ENCODE measurements around the gene SPNS3. TPM values are rescaled to one million over a fixed set of nuclear protein-coding genes. Genes with fewer than 3 reads are reported as not detected.

The SPNS3 gene
- total and polyA plus RNA-seq, 9 of the 15 experiments (the other 6 are each of a cell fraction or from before 2014, with no cell fraction given): not detected

DNA sequence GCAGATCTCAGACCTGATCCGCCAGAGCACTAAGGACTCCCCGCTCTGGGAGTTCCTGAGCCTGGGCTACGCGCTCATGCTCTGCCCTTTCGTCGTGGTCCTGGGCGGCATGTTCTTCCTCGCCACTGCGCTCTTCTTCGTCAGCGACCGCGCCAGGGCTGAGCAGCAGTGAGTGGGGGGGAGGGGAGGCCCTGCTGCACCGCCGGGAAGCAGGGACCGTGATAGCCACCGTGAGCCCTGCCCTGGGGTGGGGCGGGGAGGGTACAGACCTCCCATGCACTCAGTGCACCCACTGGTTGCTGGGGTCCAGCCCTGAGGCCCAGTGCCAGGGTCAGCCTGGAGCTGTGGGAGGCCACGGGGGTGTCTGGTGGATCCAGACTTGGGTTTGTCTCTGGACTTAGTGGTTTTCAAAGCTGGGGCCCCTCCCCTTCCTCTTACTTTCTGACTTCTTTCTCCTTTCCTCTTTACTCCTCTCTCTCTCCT, 102.6 kb downstream of the SPNS3 start (continued):
- TF ChIP-seq, protein P1, sequence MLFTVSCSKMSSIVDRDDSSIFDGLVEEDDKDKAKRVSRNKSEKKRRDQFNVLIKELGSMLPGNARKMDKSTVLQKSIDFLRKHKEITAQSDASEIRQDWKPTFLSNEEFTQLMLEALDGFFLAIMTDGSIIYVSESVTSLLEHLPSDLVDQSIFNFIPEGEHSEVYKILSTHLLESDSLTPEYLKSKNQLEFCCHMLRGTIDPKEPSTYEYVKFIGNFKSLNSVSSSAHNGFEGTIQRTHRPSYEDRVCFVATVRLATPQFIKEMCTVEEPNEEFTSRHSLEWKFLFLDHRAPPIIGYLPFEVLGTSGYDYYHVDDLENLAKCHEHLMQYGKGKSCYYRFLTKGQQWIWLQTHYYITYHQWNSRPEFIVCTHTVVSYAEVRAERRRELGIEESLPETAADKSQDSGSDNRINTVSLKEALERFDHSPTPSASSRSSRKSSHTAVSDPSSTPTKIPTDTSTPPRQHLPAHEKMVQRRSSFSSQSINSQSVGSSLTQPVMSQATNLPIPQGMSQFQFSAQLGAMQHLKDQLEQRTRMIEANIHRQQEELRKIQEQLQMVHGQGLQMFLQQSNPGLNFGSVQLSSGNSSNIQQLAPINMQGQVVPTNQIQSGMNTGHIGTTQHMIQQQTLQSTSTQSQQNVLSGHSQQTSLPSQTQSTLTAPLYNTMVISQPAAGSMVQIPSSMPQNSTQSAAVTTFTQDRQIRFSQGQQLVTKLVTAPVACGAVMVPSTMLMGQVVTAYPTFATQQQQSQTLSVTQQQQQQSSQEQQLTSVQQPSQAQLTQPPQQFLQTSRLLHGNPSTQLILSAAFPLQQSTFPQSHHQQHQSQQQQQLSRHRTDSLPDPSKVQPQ (CRISPR knock-in tag; IDR thresholded peaks at IDR 0.05; ENCODE audit: borderline replicate concordance): no peak
- TF ChIP-seq ZNF263 (CRISPR knock-in tag; IDR thresholded peaks at IDR 0.05; ENCODE audit: borderline replicate concordance) (peak; percentile 34; the same call in 1 of the 2 replicates), RFX1 (IDR thresholded peaks at IDR 0.05) (no peak), ARID1B (IDR thresholded peaks at IDR 0.05) (no peak), TEAD4 (IDR thresholded peaks at IDR 0.05; ENCODE audit: low read length) (no peak), TEAD4 (CRISPR knock-in tag; IDR thresholded peaks at IDR 0.05; ENCODE audit: borderline replicate concordance) (no peak), ZNF23 (CRISPR knock-in tag; IDR thresholded peaks at IDR 0.05) (no peak), SIRT6 (IDR thresholded peaks at IDR 0.05; ENCODE audit: low read depth, low read length) (no peak), ZNF212 (CRISPR knock-in tag; IDR thresholded peaks at IDR 0.05) (no peak), NR2C2 (CRISPR knock-in tag; IDR thresholded peaks at IDR 0.05) (no peak), NR2C2 (tag; IDR thresholded peaks at IDR 0.05) (no peak), CREM (IDR thresholded peaks at IDR 0.05; ENCODE audit: low read depth) (peak; percentile 33; the same call in 1 of the 2 replicates), CHD2 (IDR thresholded peaks at IDR 0.05; ENCODE audit: low read depth, low read length) (0 out of 2 replicates have a peak, but pooled peaks have one; percentile 25), SUPT5H (IDR thresholded peaks at IDR 0.05) (0 out of 2 replicates have a peak, but pooled peaks have one; percentile 19), NFIX (CRISPR knock-in tag; IDR thresholded peaks at IDR 0.05; ENCODE audit: low read depth) (no peak), ZNF41 (CRISPR knock-in tag; conservative IDR thresholded peaks at IDR 0.05) (no peak), NR1H2 (CRISPR knock-in tag; IDR thresholded peaks at IDR 0.05) (no peak), HCFC1 (IDR thresholded peaks at IDR 0.05; ENCODE audit: low read depth, low read length) (no peak)
- TF ChIP-seq, protein P2, sequence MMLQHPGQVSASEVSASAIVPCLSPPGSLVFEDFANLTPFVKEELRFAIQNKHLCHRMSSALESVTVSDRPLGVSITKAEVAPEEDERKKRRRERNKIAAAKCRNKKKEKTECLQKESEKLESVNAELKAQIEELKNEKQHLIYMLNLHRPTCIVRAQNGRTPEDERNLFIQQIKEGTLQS (IDR thresholded peaks at IDR 0.05): no peak
- TF ChIP-seq, protein P2 (CRISPR knock-in tag; conservative IDR thresholded peaks at IDR 0.05): no peak
- TF ChIP-seq, protein P3, sequence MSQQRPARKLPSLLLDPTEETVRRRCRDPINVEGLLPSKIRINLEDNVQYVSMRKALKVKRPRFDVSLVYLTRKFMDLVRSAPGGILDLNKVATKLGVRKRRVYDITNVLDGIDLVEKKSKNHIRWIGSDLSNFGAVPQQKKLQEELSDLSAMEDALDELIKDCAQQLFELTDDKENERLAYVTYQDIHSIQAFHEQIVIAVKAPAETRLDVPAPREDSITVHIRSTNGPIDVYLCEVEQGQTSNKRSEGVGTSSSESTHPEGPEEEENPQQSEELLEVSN (IDR thresholded peaks at IDR 0.05; ENCODE audit: borderline replicate concordance in 1 of 2, extremely low read depth in 1 of 2, insufficient read depth in 1 of 2, insufficient read length in 1 of 2, low read depth in 1 of 2, low read length in 1 of 2, poor library complexity in 1 of 2, severe bottlenecking in 1 of 2): no peak
- TF ChIP-seq, protein P4, sequence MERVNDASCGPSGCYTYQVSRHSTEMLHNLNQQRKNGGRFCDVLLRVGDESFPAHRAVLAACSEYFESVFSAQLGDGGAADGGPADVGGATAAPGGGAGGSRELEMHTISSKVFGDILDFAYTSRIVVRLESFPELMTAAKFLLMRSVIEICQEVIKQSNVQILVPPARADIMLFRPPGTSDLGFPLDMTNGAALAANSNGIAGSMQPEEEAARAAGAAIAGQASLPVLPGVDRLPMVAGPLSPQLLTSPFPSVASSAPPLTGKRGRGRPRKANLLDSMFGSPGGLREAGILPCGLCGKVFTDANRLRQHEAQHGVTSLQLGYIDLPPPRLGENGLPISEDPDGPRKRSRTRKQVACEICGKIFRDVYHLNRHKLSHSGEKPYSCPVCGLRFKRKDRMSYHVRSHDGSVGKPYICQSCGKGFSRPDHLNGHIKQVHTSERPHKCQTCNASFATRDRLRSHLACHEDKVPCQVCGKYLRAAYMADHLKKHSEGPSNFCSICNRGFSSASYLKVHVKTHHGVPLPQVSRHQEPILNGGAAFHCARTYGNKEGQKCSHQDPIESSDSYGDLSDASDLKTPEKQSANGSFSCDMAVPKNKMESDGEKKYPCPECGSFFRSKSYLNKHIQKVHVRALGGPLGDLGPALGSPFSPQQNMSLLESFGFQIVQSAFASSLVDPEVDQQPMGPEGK (CRISPR knock-in tag; IDR thresholded peaks at IDR 0.05; ENCODE audit: borderline replicate concordance): no peak
- TF ChIP-seq, protein P5, sequence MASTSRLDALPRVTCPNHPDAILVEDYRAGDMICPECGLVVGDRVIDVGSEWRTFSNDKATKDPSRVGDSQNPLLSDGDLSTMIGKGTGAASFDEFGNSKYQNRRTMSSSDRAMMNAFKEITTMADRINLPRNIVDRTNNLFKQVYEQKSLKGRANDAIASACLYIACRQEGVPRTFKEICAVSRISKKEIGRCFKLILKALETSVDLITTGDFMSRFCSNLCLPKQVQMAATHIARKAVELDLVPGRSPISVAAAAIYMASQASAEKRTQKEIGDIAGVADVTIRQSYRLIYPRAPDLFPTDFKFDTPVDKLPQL (IDR thresholded peaks at IDR 0.05; ENCODE audit: extremely low read depth, insufficient read length): no peak

Data from K562 (cell line).